Naive thymus-derived CD4-positive, alpha-beta T cell (primary cell): ENCODE measurements around the gene ITPRID2. TPM values are rescaled to one million over a fixed set of nuclear protein-coding genes. Genes with fewer than 3 reads are reported as not detected.

Experiments used
- ATAC-seq: fragments of 150-1000 bp; cut with Tn5 transposase; 2 replicates; pipeline ENCODE4 v1.10.0; 2021; ENCODE audit warnings: mild to moderate bottlenecking, moderate library complexity
- CTCF ChIA-PET: fragments of 350-600 bp; sonication (Branson Sonifier 250); formaldehyde crosslinking; loops from one replicate; lab custom pipeline; 2021; ENCODE audit warnings: antibody characterized with exemption; lab: Charles Lee
- POLR2A ChIA-PET: fragments of 350-600 bp; sonication (Branson Sonifier 250); formaldehyde crosslinking; loops from one replicate; lab custom pipeline; 2021; ENCODE audit warnings: antibody characterized with exemption, inconsistent platforms; lab: Charles Lee
- DNase-seq, 9 donors: peaks; one replicate each; pipeline versions ENCODE4 v3.0.0 to v3.0.0-alpha.2; 2020 to 2022; ENCODE audit warnings: mixed read lengths in 1 of 9
- H3K27ac ChIP-seq: one replicate; pipeline ENCODE4 v1.7.0; 2013; ENCODE audit warnings: mild to moderate bottlenecking, low read depth, low read length, moderate library complexity
- H3K27me3 ChIP-seq, 2 donors: one replicate each; pipeline ENCODE4 v1.7.0; 2013; ENCODE audit warnings: low read length in 2 of 2, mild to moderate bottlenecking in 2 of 2, moderate library complexity in 2 of 2; ENCODE audit not compliant: control insufficient read depth in 2 of 2, insufficient read depth in 2 of 2
- H3K36me3 ChIP-seq, 3 experiments: 1 replicate in 2 of 3; 2 replicates in 1 of 3; pipeline ENCODE4 v1.7.0; 2013; ENCODE audit warnings: low read length in 3 of 3, mild to moderate bottlenecking in 3 of 3, moderate library complexity in 1 of 3; ENCODE audit not compliant: insufficient read depth in 3 of 3, control insufficient read depth in 2 of 3
- H3K4me1 ChIP-seq, 2 donors: one replicate each; pipeline ENCODE4 v1.7.0; 2013; ENCODE audit warnings: low read length in 2 of 2, mild to moderate bottlenecking in 2 of 2, moderate library complexity in 1 of 2; ENCODE audit not compliant: control insufficient read depth in 2 of 2, insufficient read depth in 2 of 2
- H3K4me3 ChIP-seq: 2 replicates; pipeline ENCODE4 v1.7.0; 2013; ENCODE audit warnings: mild to moderate bottlenecking, low read length
- H3K9me3 ChIP-seq, 3 experiments: 1 replicate in 2 of 3; 2 replicates in 1 of 3; pipeline ENCODE4 v1.7.0; 2013; ENCODE audit warnings: low read length in 3 of 3; ENCODE audit not compliant: control insufficient read depth in 2 of 3
- H3K27ac Mint-ChIP-seq, 9 donors: one replicate each; pipeline ENCODE4 v1.8.0; 2020 to 2022; ENCODE audit warnings: mixed read lengths in 9 of 9, mild to moderate bottlenecking in 8 of 9, moderate library complexity in 5 of 9, inconsistent platforms in 2 of 9
- H3K27me3 Mint-ChIP-seq, 5 donors: one replicate each; pipeline ENCODE4 v1.8.0; 2021 to 2022; ENCODE audit warnings: mixed read lengths in 5 of 5, mild to moderate bottlenecking in 1 of 5
- H3K36me3 Mint-ChIP-seq, 5 donors: one replicate each; pipeline ENCODE4 v1.8.0; 2020 to 2022; ENCODE audit warnings: mixed read lengths in 5 of 5, mild to moderate bottlenecking in 3 of 5, inconsistent platforms in 1 of 5
- H3K4me1 Mint-ChIP-seq, 7 donors: one replicate each; pipeline ENCODE4 v1.8.0; 2020 to 2022; ENCODE audit warnings: mixed read lengths in 7 of 7, mild to moderate bottlenecking in 3 of 7, inconsistent platforms in 1 of 7
- H3K4me3 Mint-ChIP-seq, 10 donors: one replicate each; pipeline ENCODE4 v1.8.0; 2020 to 2022; ENCODE audit warnings: mild to moderate bottlenecking in 10 of 10, mixed read lengths in 10 of 10, moderate library complexity in 6 of 10, inconsistent platforms in 2 of 10
- H3K9me3 Mint-ChIP-seq, 11 donors: one replicate each; pipeline ENCODE4 v1.8.0; 2020 to 2022; ENCODE audit warnings: mixed read lengths in 11 of 11, mild to moderate bottlenecking in 4 of 11, inconsistent platforms in 1 of 11, moderate library complexity in 1 of 11
- intact Hi-C, 2 donors: fragments of 100-400 bp; cut with micrococcal nuclease; formaldehyde crosslinking; loops; one replicate each; pipeline ENCODE4 v1.15.1; 2023
- polyA plus RNA-seq, 2 donors: library from polyadenylated mRNA; unstranded; fragments of 300-500 nt; fragmentation: Illumina TruSeq; gene quantifications; one replicate each; pipeline ENCODE4 v1.2.3, GENCODE V29; 2021
- total RNA-seq, 6 experiments: library from RNA in 5 of 6; stranded (reverse) in 5 of 6; gene quantifications; 1 replicate in 5 of 6; 2 replicates in 1 of 6; pipeline ENCODE4 v1.2.3 and lab custom pipeline; 2021 to 2026

Gene ITPRID2
- total and polyA plus RNA-seq, 7 experiments from 2014 or later: 3.9 to 90.9 (median 42.4) TPM

- DNase-seq: no peak
- Histone ChIP-seq H3K4me1 (no peaks in the 10 kb centered on the region), H3K4me3 (no peak overlapping the region), H3K27me3 (no peaks in the 10 kb centered on the region), H3K27ac (no peak overlapping the region), H3K36me3 (no peaks in the 10 kb centered on the region), H3K9me3 (no peaks in the 10 kb centered on the region)
- POLR2A ChIA-PET: no interaction called here
- Mint-ChIP-seq H3K36me3 (peaks cover 0 to 5% (median 0%) of the 10 kb centered on the region in 5 donors), H3K27me3 (peaks cover 6 to 29% (median 29%) of the 10 kb centered on the region in 5 donors), H3K4me1 (no peaks in the 10 kb centered on the region), H3K27ac (no peak overlapping the region), H3K4me3 (no peak overlapping the region), H3K9me3 (no peaks in the 10 kb centered on the region)
- ATAC-seq: peak; percentile 86
- CTCF ChIA-PET: interaction anchor here (0.7 kb wide), 1 partner anchor 11 kb away, joined by 3 read pairs; no protein-coding TSS in a partner anchor
- intact Hi-C loops: no loop called here
These were observed 45.9 kb downstream of the ITPRID2 start for GRCh38 chr2:181937473-181937872.

GRCh38 chr2:181943411-181944124 lies 52.0 kb downstream of the ITPRID2 start:
- no peaks in the 10 kb centered on the region for H3K36me3 ChIP-seq
- ATAC-seq (no peak), DNase-seq (no peak)
- Mint-ChIP-seq H3K9me3 (no peaks in the 10 kb centered on the region), H3K4me1 (peaks cover 0 to 4% (median 0%) of the 10 kb centered on the region in 7 donors), H3K27me3 (peaks cover 21 to 42% (median 36%) of the 10 kb centered on the region in 5 donors), H3K36me3 (peaks cover 0 to 5% (median 0%) of the 10 kb centered on the region in 5 donors), H3K4me3 (no peak overlapping the region), H3K27ac (no peak overlapping the region)
- H3K4me3 ChIP-seq: no peak overlapping the region
- intact Hi-C loops: no loop called here
- POLR2A ChIA-PET: no interaction called here
- no peaks in the 10 kb centered on the region for H3K4me1 ChIP-seq
- CTCF ChIA-PET: no interaction called here
- peaks cover 0 to 5% of the 10 kb centered on the region in 2 donors for H3K27me3 ChIP-seq
- H3K9me3 ChIP-seq: no peaks in the 10 kb centered on the region
- H3K27ac ChIP-seq: no peak overlapping the region

- H3K9me3 ChIP-seq: no peaks in the 10 kb centered on the region
- H3K27me3 ChIP-seq: peaks cover 0 to 5% of the 10 kb centered on the region in 2 donors
- Mint-ChIP-seq H3K27ac (no peak overlapping the region), H3K27me3 (peaks cover 20 to 40% (median 30%) of the 10 kb centered on the region in 5 donors), H3K36me3 (peaks cover 0 to 5% (median 0%) of the 10 kb centered on the region in 5 donors), H3K9me3 (no peaks in the 10 kb centered on the region), H3K4me3 (no peak overlapping the region), H3K4me1 (peaks cover 0 to 4% (median 0%) of the 10 kb centered on the region in 7 donors)
- ChIA-PET POLR2A (no interaction called here), CTCF (no interaction called here)
- no peaks in the 10 kb centered on the region for H3K4me1 ChIP-seq
- intact Hi-C loops: no loop called here
- H3K36me3 ChIP-seq: no peaks in the 10 kb centered on the region
- H3K27ac ChIP-seq: no peak overlapping the region
- H3K4me3 ChIP-seq: no peak overlapping the region
- ATAC-seq: no peak
- DNase-seq: no peak
These were observed 52.8 kb downstream of the ITPRID2 start for GRCh38 chr2:181944164-181944913.

GRCh38 chr2:181944914-181945291 lies 53.4 kb downstream of the ITPRID2 start:
- peaks cover 0 to 4% (median 0%) of the 10 kb centered on the region in 7 donors for H3K4me1 Mint-ChIP-seq
- H3K9me3 ChIP-seq: no peaks in the 10 kb centered on the region
- CTCF ChIA-PET: no interaction called here
- no peak overlapping the region for H3K4me3 ChIP-seq
- H3K27ac ChIP-seq: no peak overlapping the region
- POLR2A ChIA-PET: no interaction called here
- intact Hi-C loops: no loop called here
- H3K27me3 Mint-ChIP-seq: peaks cover 20 to 38% (median 28%) of the 10 kb centered on the region in 5 donors
- no peaks in the 10 kb centered on the region for H3K4me1 ChIP-seq
- H3K9me3 Mint-ChIP-seq: no peaks in the 10 kb centered on the region
- peaks cover 0 to 5% (median 0%) of the 10 kb centered on the region in 5 donors for H3K36me3 Mint-ChIP-seq
- no peak overlapping the region for H3K27ac Mint-ChIP-seq
- no peak for DNase-seq
- no peaks in the 10 kb centered on the region for H3K36me3 ChIP-seq
- ATAC-seq: no peak
- no peak overlapping the region for H3K4me3 Mint-ChIP-seq
- peaks cover 0 to 5% of the 10 kb centered on the region in 2 donors for H3K27me3 ChIP-seq

- no peak overlapping the region for H3K4me3 ChIP-seq
- H3K4me1 ChIP-seq: no peaks in the 10 kb centered on the region
- H3K36me3 Mint-ChIP-seq: no peaks in the 10 kb centered on the region
- H3K4me1 Mint-ChIP-seq: peaks cover 0 to 4% (median 0%) of the 10 kb centered on the region in 7 donors
- no peak for ATAC-seq
- CTCF ChIA-PET: no interaction called here
- peaks cover 0 to 5% of the 10 kb centered on the region in 2 donors for H3K27me3 ChIP-seq
- no peak overlapping the region for H3K4me3 Mint-ChIP-seq
- POLR2A ChIA-PET: no interaction called here
- DNase-seq: no peak
- H3K27ac ChIP-seq: no peak overlapping the region
- peaks cover 14 to 43% (median 27%) of the 10 kb centered on the region in 5 donors for H3K27me3 Mint-ChIP-seq
- no peaks in the 10 kb centered on the region for H3K9me3 Mint-ChIP-seq
- intact Hi-C loops: no loop called here
- H3K27ac Mint-ChIP-seq: no peak overlapping the region
- H3K36me3 ChIP-seq: no peaks in the 10 kb centered on the region
- no peaks in the 10 kb centered on the region for H3K9me3 ChIP-seq
These were observed 55.1 kb downstream of the ITPRID2 start for GRCh38 chr2:181946444-181947127.

- H3K27me3 Mint-ChIP-seq: peaks cover 9 to 45% (median 24%) of the 10 kb centered on the region in 5 donors
- H3K27ac Mint-ChIP-seq: no peak overlapping the region
- peaks cover 0 to 5% of the 10 kb centered on the region in 2 donors for H3K27me3 ChIP-seq
- H3K4me3 Mint-ChIP-seq: no peak overlapping the region
- peaks cover 0 to 4% (median 0%) of the 10 kb centered on the region in 7 donors for H3K4me1 Mint-ChIP-seq
- no peaks in the 10 kb centered on the region for H3K9me3 ChIP-seq
- intact Hi-C loops: no loop called here
- ChIA-PET CTCF (no interaction called here), POLR2A (no interaction called here)
- DNase-seq: no peak
- no peaks in the 10 kb centered on the region for H3K4me1 ChIP-seq
- ATAC-seq: no peak
- no peaks in the 10 kb centered on the region for H3K36me3 ChIP-seq
- no peaks in the 10 kb centered on the region for H3K9me3 Mint-ChIP-seq
- H3K36me3 Mint-ChIP-seq: no peaks in the 10 kb centered on the region
- no peak overlapping the region for H3K4me3 ChIP-seq
- no peak overlapping the region for H3K27ac ChIP-seq
These were observed 55.7 kb downstream of the ITPRID2 start for GRCh38 chr2:181947273-181947672.
